Right hindlimb (tissue), 1 donor: ENCODE data around the gene TBC1D4.

ENCODE experiments used
- DNase-seq: peaks from one replicate; pipeline ENCODE4 v3.0.0-alpha.2; 2018

Gene TBC1D4

DNA sequence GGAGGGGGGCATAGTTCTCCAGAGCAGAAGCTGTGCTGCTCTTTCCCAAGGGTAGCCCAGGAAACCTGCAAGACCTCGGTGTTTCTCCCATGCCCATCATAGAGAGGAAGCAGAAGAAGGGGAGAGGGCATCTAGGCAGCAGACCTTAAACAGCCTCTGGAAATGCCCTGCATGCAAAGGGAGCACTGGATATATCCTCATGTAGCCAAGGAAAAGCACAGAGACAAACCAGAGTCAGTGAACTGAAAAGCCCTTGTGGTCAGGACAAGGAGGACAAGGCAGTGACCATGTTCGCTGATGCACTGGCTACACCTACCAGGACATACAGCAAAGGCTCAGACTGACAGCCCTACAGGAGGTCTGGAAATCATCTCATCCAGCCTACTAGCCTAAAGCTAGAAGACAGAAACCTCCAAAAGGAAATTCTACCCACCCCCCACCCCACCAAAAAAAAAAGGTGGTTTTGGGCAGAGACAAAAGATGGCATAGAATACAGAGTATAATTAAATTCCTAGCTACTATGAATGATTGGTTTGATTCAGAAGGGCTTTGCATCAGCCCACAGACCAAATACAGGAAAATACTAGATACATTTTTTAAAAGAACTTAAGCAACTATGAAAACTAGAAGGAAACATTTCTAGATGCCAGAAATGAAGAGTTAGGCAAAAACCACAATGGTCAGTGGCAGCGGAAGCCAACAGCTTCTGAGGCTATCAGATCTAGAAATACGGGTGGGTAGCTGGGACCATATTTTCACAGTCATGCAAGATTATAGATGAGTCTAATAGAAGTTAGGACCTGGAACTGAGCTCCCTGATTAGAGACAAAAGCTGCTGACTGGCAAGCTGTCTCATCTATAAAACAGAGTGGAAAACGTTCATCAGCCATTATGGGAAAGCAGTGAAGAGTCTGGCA lies 4.4 kb upstream of the TBC1D4 start:
- DNase-seq, result no peak

- no peak for DNase-seq
These were observed 3.5 kb upstream of the TBC1D4 start for GRCh38 chr13:75485286-75486062.

- DNase-seq, result no peak
These were observed 781 bp upstream of the TBC1D4 start for GRCh38 chr13:75482820-75483079.

DNA sequence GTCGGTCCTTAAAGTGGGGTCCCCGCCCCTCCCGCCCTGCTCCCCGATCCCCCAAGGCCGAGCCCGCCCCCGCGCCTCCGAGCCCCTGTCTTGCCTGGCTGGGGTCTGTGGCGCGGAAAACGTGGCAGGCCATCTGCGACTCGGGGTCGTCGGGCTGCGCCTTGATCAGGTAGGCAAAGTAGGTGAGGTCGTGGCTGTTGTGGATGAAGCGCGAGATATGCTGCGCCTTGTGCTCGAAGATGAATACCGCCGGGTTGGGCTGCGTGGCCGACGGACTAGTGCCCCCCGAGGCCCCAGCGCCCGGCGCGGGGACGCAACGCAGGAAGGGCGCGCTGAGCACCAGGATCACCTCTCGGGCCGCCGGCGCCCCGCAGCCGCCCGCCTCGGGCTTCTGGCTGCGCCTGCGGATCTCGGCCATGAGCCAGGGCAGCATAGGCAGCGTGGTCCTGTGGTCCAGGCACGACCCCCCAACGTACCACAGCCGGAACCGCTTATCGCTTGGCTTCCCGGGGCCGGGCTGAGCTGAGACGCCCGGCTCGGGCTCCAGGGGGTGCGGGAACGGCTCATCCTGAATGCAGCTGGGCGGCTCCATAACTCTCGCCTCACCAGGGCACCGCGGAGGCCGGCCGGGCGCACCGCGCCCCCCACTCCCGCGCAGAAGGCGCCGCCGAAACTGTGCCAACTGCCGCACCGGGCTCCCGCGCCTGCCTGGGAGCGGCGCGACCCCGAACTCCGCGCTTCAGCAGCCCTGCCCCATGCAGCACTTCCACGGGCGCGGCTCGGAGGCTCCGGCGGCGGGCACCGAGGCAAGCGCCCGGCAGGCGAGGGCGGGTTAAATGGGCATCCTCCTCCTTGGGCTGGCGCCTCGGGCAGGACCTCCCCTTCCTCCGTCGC lies 546 bp downstream of the TBC1D4 start:
- DNase-seq, result peak; percentile 71

DNA sequence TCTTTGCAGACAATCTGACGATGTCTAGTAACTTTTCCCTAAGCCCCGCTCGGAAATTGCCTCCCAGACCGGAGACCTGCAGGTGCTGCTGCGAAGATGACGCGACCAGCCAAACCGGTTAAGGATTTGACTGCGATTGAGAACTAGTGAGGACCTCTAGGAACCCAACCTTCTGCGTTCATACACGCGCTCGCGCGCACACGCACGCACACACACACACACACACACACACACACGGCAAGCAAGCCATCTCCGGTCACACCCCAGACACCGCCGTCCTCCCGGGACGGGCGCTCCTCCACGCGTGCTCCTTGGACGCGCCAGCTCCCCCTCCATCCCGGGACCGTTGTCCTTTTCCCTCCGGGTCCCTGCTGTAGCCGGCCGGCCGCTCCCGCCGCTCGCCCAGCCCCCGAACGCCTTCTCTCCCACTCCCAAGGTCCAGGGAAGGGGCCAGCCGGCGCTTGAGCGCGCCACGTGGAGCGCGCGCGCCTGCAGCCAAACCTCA lies 1.2 kb downstream of the TBC1D4 start:
- peak; percentile 75 for DNase-seq

GRCh38 chr13:75479102-75479740 lies 2.7 kb downstream of the TBC1D4 start:
- DNase-seq, result no peak

- DNase-seq, result no peak
These were observed 3.3 kb downstream of the TBC1D4 start for GRCh38 chr13:75478659-75479058.

- DNase-seq, result no peak
These were observed 7.0 kb downstream of the TBC1D4 start for GRCh38 chr13:75474956-75475355.

DNA sequence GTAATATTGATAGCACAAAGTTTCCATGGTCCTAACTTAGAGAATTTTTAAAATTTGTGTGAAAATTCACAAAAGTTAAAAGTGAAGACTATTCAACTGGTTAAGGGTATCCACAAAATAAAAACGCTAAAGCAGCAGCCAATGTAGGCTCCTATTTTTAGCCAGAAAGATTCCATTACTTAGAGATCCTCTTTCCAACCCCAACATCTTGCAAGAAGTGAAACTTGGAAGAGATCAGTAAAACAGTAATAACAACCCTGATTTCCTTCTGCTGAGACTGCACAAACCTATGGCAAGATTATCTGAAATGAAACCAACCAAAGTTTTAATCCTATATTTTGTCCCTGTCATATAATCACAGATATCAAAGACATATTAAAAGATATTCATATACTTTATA lies 8.5 kb downstream of the TBC1D4 start:
- no peak for DNase-seq

DNA sequence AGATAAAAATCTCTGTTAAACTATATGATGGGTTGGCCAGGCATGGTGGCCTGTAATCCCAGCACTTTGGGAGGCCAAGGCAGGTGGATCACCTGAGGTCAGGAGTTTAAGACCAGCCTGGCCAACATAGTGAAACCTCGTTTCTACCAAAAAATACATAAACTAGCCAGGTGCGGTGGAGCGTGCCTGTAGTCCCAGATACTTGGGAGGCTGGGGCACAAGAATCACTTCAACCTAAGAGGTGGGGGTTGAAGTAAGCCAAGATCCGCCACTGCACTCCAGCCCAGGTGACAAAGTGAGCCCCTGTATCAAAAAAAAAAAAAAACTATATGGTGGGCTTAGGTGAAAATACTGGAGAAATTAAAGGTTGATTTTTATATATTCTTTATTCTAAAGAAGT lies 11.3 kb downstream of the TBC1D4 start:
- no peak for DNase-seq

DNA sequence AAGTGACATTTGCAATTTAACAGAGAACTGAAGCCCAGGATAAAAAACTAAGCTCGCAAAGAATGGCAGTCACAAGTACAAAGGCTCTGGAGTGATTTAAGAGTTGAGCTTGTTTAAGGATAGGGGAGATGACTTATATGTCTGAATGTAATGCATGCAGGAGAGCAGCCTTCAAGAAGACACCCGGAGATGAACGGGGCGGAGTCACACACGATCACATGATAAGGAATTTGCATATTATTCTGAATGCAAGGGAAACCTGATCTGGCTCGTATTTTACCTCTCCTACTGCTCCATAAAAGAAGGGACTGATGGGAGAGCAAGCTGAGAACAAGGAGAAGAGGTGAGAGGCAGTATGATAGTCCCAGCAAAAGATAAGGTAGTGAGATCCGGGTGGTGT lies 12.9 kb downstream of the TBC1D4 start:
- DNase-seq, result no peak

DNA sequence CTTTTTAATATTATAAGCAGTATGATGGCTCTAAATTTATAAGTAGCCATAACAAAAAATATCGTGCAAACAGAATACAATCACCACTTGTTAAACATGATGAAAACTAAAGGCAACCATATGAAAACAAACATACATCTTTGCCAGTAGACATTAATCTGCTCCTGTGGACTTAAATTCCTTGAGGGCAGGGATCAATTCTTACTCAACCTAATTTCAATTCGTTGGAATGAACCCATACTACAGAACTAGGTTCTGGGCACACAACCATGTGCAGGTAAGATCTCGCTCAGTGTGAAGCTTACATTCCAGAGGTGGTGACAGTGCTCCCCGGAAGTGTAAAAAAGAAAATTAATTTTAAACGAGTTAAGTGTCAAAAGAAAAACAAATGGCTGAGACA lies 13.4 kb downstream of the TBC1D4 start:
- no peak for DNase-seq

DNA sequence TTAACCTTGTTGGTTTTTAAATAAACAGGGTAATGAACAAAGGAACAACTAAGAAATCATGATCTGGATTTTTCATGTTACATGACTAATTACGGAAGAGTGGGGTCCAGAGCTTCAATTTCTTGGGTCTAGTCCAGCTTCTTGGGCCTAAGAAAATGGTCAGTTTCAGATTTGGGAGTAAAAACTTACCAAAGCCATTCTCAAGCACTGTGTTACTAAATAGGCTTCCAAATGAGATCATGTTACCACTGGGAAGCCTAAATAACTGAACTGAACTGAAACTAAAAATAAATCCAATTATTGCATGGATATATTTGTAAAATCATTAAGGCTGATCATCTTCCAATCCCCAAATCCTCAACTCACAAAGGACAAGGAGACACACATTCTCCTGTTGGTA lies 13.9 kb downstream of the TBC1D4 start:
- DNase-seq, result no peak

DNA sequence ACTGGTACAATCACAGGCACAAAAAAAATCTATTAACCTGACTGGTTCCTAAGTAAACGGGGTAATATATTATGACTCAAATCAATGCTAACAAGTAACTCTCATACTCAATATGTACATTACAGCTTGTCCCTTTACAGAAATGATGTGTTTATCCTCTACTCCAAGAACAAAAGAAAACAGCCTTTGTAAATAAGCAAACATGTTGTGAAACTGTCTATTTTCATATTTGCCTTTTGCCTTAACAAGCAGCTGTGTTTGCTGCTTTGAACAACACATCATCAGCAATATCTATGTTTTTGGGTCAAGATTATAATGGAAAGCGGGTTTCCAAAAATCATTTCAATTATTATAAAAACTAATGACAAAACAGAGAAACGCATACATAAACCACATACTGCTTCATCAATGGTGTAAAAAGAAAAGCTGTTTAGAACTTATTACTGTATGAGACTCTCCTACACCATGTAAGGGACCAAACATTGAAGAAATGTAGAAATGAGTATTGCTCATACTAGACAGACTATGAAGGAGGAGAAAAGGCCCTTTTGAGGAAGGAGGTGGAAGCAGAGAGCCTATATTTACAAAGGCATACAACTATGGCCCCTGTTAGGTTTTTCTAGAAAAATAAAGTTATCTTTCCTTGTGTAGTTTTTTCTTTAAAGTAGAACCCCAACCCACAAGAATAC lies 14.8 kb downstream of the TBC1D4 start:
- no peak for DNase-seq

- no peak for DNase-seq
These were observed 16.7 kb downstream of the TBC1D4 start for GRCh38 chr13:75465236-75465635.

- no peak for DNase-seq
These were observed 20.7 kb downstream of the TBC1D4 start for GRCh38 chr13:75461314-75461713.

DNA sequence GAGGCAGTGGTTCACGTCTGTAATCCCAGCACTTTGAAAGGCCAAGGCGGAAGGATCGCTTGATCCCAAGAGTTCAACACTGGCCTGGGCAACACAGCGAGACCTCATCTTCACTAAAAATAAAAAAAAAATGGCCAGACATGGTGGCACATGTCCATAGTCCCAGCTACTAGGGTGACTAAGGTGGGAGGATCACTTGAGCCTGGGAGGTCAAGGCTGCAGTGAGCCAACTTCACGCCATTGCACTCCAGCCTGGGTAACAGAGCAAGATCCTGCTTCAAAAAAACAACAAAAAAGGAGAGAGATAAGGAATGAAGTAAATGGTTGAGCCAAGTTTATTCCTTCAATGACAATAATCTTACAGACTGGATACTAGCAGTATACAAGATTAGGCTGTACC lies 21.3 kb downstream of the TBC1D4 start:
- DNase-seq, result no peak

GRCh38 chr13:75458696-75459422 lies 23.1 kb downstream of the TBC1D4 start:
- DNase-seq, result no peak

DNA sequence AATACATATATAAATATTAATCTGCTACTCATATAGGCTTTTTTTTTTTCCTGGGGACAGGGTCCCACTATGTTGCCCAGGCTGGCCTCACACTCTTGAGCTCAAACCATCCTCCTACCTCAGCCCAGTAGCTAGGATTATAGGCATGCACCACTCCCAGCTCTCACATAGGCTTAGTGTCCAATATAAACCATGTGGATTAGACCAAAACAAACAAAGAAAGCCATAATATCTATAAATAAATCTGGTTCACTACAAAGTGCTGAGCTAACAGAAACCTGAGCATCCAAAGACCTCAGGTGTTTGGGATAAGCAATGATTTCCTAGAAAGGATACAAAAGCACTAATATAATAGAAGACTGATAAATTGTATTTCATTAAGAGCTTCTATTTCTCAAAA lies 26.0 kb downstream of the TBC1D4 start:
- no peak for DNase-seq

GRCh38 chr13:75454497-75454896 lies 27.5 kb downstream of the TBC1D4 start:
- no peak for DNase-seq

GRCh38 chr13:75452564-75452963 lies 29.4 kb downstream of the TBC1D4 start:
- DNase-seq, result no peak
